Measurements from ENCODE around the gene GJD2. TPM values are rescaled to one million over a fixed set of nuclear protein-coding genes. Genes with fewer than 3 reads are reported as not detected.

GJD2 gene
- total RNA-seq, 1 donor from 2014 or later, result not detected

DNA sequence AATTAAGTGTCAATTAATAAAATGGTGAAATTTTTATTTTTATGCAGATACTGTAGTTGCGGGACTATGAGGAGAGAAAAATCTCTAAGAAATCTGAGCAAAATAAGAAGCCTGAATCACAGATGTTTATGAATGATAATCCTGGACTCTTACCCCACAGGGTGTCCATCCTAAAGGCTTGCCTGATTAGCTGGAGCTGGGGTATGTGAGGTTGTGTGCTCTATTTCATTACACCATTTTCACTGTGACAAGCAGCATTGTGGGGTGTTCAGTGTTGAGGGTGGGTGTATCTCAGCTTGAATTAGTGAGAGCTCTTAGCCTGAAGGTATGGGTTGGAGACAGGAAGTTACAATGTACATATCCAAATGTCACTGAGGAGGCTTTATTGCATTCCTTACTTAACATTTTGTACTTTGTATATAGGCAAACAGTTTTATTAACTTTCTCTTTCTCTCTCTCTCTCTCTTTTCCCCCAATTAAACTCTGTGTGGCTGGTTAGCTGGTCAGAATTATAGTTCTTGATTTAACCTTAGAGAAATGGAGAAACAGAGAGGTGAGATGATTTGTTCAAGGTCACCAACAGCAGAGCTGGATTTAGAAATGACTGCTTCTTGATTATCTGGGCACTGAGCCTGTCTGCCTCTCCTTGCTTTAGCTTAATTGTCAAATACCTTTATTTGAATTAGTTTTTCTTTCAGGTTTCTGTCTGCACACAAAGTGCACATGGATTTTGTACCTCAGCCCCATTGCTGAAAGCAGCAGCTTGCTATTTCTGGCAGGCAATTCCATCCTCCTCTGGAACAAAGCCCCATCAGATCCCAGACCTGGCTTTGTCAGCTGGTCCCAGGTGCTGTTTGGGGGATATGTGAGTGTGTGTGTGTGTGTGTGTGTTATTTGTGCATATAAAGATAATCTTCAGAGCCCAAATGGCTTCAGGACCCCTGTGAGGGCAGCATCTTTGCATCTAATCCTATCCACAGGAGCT is 35.8 kb downstream of the GJD2 start:
- Mint-ChIP-seq H3K27ac (no peak overlapping the region), H3K36me3 (no peaks in the 10 kb centered on the region), H3K4me3 (no peak overlapping the region), H3K4me1 (peaks cover 27% of the 10 kb centered on the region), H3K9me3 (no peaks in the 10 kb centered on the region), H3K27me3 (ENCODE audit: low read depth) (no peaks in the 10 kb centered on the region)
- TF ChIP-seq, protein P1, sequence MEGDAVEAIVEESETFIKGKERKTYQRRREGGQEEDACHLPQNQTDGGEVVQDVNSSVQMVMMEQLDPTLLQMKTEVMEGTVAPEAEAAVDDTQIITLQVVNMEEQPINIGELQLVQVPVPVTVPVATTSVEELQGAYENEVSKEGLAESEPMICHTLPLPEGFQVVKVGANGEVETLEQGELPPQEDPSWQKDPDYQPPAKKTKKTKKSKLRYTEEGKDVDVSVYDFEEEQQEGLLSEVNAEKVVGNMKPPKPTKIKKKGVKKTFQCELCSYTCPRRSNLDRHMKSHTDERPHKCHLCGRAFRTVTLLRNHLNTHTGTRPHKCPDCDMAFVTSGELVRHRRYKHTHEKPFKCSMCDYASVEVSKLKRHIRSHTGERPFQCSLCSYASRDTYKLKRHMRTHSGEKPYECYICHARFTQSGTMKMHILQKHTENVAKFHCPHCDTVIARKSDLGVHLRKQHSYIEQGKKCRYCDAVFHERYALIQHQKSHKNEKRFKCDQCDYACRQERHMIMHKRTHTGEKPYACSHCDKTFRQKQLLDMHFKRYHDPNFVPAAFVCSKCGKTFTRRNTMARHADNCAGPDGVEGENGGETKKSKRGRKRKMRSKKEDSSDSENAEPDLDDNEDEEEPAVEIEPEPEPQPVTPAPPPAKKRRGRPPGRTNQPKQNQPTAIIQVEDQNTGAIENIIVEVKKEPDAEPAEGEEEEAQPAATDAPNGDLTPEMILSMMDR (IDR thresholded peaks at IDR 0.05; ENCODE audit: unreplicated experiment), result no peak
- no peak for DNase-seq (ENCODE audit: low spot score in 2 of 2, unreplicated experiment in 2 of 2)

DNA sequence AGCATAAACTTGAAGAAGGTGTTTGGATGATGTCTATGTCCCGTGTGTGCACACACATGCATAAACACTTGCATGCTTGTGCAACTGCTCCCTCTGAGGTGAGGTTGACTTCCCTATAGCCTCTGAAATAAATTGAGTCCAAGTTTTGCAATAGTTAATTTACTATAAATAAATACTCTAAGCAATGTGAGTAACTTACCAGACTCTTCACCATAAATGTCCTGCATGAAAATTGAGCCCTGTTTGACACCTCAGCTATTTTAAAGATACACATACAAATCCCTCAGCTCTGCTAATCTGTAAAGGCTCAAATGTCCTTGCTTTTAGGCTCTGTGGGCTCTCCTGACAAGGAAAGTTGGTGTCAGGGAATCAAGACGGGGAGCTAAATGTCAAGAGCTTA is 37.1 kb downstream of the GJD2 start:
- TF ChIP-seq, protein P1 (IDR thresholded peaks at IDR 0.05; ENCODE audit: unreplicated experiment), result no peak
- peaks cover 26% of the 10 kb centered on the region for H3K4me1 Mint-ChIP-seq
- no peaks in the 10 kb centered on the region for H3K36me3 Mint-ChIP-seq
- H3K4me3 Mint-ChIP-seq, result no peak overlapping the region
- no peak overlapping the region for H3K27ac Mint-ChIP-seq
- H3K9me3 Mint-ChIP-seq, result no peaks in the 10 kb centered on the region
- no peaks in the 10 kb centered on the region for H3K27me3 Mint-ChIP-seq (ENCODE audit: low read depth)
- no peak for DNase-seq (ENCODE audit: low spot score in 2 of 2, unreplicated experiment in 2 of 2)

DNA sequence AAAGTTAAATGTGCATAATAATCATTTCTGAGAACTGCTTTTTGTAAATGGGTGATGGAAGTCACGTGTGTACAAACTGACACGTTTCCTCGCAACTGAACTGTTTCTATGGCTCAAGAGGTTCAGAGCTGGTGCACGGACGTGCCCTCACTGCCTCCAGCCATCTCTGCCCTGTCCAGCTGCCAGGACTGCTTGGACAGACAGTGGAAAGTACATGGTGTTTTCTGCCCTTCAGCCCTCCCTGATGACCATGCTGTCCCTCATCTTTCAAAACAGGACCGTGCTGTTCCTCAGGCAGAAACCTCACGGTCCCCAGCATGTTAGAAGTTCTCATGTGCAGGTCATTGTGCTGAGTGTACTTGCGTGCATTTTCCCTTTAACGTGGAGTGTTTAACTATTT is 38.7 kb downstream of the GJD2 start:
- H3K4me1 Mint-ChIP-seq, result peaks cover 16% of the 10 kb centered on the region
- no peak for DNase-seq (ENCODE audit: low spot score in 2 of 2, unreplicated experiment in 2 of 2)
- H3K9me3 Mint-ChIP-seq, result no peaks in the 10 kb centered on the region
- TF ChIP-seq, protein P1 (IDR thresholded peaks at IDR 0.05; ENCODE audit: unreplicated experiment), result no peak
- no peaks in the 10 kb centered on the region for H3K27me3 Mint-ChIP-seq (ENCODE audit: low read depth)
- no peak overlapping the region for H3K4me3 Mint-ChIP-seq
- no peaks in the 10 kb centered on the region for H3K36me3 Mint-ChIP-seq
- H3K27ac Mint-ChIP-seq, result no peak overlapping the region

DNA sequence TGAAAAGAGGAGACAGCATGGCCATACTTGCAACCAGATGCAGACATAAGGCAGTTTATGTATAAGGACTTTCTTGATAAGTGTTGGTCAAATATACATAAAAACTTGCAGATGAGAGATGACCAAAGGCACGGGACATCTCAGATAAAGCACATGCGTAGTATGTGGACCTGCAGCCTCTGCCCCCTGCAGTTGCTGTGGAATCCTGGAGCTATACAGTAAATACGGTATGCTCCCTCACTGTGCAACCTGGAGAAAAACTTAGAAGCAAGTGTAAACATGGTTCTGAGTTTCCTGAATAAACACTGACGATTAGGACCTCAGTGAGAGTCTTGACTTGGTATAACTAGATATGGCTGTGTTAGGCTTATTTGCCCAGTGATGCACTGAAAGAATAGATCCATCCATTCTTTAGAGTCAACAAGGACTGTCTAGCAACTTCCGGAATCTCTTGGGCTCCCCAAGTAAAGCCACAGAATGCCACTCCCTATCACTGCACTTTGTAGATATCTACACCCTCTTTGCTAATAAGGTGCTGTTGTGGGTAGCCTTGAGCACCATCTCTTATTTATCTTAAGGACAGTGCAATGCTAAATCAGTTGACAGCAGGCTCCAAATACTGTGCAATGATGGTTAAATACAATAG is 40.2 kb downstream of the GJD2 start:
- H3K9me3 Mint-ChIP-seq, result no peaks in the 10 kb centered on the region
- H3K27me3 Mint-ChIP-seq (ENCODE audit: low read depth), result no peaks in the 10 kb centered on the region
- no peak for DNase-seq (ENCODE audit: low spot score in 2 of 2, unreplicated experiment in 2 of 2)
- H3K4me3 Mint-ChIP-seq, result no peak overlapping the region
- H3K4me1 Mint-ChIP-seq, result peaks cover 14% of the 10 kb centered on the region
- TF ChIP-seq, protein P1 (IDR thresholded peaks at IDR 0.05; ENCODE audit: unreplicated experiment), result no peak
- no peak overlapping the region for H3K27ac Mint-ChIP-seq
- no peaks in the 10 kb centered on the region for H3K36me3 Mint-ChIP-seq

DNA sequence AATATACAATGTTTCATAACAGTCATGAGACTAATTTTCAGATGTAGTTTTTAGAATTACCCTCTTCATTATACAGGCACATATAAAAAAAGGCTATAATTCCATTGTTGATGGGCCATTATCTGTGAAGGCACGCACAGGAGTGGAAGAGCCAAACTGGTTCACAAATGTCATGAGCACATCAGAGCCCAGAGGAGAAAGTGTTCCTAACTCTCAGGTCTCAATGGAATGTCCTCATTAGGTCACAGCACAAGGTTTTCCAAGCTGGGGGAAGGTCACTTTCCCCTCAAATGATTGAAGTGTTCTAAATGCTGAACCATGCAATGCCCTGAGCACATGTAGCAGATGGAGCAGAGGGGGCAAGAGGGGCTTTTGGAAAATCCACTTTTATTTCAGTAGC is 41.2 kb downstream of the GJD2 start:
- Mint-ChIP-seq H3K36me3 (no peaks in the 10 kb centered on the region), H3K4me3 (no peak overlapping the region), H3K4me1 (peaks cover 8% of the 10 kb centered on the region), H3K9me3 (no peaks in the 10 kb centered on the region), H3K27ac (no peak overlapping the region), H3K27me3 (ENCODE audit: low read depth) (no peaks in the 10 kb centered on the region)
- TF ChIP-seq, protein P1 (IDR thresholded peaks at IDR 0.05; ENCODE audit: unreplicated experiment), result no peak
- DNase-seq (ENCODE audit: low spot score in 2 of 2, unreplicated experiment in 2 of 2), result no peak

All from mesothelial cell of epicardium (in vitro differentiated cells).